Measurements from ENCODE around the gene ENTPD6.
"Not testable (repeated sequence)": the region's sequence is repeated elsewhere in the genome, so short reads cannot be mapped to it uniquely, and the experiment has no call there.

The ENTPD6 gene

GRCh38 chr20:25257130-25257529 is 61.6 kb downstream of the ENTPD6 start:
- DNase-seq (ENCODE audit: low spot score), result no peak

- no peak for DNase-seq (ENCODE audit: low spot score)
Measured at GRCh38 chr20:25257756-25258475, 62.4 kb downstream of the ENTPD6 start.

DNA sequence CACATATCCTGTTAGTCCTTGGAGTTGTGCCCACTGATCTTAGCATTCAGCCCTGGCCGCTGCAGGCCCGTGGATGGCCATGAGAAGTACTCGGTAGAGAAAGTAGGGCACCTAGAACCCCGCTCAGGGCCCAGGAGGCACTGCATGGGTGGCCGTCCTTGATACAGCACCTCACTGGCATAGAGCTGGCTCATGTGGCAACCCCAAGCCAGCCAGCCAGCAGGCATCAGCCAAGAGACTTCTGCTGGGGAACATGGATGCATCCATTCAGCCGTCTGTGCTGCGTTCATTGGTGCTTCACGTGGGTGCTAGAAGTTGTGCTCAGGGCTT is 62.9 kb downstream of the ENTPD6 start:
- DNase-seq (ENCODE audit: low spot score), result no peak

DNA sequence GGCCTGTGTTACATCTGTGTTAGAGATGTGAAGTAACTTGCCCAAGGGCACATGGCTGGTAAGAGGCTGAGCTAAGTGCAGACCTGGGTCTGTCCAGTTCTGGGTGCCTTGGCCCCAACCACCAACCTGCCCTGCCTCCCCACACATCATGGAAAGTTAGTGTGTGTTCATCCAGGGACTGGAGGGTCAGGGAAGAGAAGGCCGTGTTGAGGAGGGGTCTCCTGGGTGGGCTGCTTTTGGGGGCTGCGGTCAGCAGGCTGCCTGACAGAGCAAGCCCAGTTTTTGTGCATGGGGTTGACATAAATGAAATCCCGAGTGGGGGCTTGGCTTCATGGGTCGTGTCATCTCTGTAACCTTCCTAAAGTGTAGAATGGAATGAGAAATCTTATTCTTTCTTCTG is 63.3 kb downstream of the ENTPD6 start:
- DNase-seq (ENCODE audit: low spot score), result no peak

- DNase-seq (ENCODE audit: low spot score), result no peak
Measured at GRCh38 chr20:25259358-25259757, 63.8 kb downstream of the ENTPD6 start.

- DNase-seq (ENCODE audit: low spot score), result no peak
Measured at GRCh38 chr20:25259788-25260254, 64.3 kb downstream of the ENTPD6 start.

DNA sequence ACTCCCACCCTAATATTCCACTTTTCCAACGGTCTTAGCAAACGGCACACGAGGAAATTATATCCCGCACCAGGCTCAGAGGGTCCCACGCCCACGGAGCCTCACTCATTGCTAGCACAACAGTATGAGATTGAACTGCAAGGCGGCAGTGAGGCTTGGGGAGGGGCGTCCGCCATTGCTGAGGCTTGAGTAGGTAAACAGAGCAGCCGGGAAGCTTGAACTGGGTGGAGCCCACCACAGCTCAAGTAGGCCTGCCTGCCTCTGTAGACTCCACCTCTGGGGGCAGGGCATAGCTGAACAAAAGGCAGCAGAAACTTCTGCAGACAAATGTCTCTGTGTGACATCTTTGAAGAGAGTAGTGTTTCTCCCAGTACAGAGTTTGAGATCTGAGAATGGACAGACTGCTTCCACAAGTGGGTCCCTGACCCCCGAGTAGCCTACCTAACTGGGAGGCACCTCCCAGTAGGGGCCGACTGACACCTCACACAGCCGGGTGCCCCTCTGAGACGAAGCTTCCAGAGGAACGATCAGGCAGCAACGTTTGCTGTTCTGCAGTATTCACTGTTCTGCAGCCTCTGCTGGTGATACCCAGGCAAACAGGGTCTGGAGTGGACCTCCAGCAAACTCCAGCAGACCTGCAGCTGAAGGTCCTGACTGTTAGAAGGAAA is 65.4 kb downstream of the ENTPD6 start:
- DNase-seq (ENCODE audit: low spot score), result not testable (repeated sequence)

GRCh38 chr20:25269057-25269832 is 73.7 kb downstream of the ENTPD6 start:
- no peak for DNase-seq (ENCODE audit: low spot score)

DNA sequence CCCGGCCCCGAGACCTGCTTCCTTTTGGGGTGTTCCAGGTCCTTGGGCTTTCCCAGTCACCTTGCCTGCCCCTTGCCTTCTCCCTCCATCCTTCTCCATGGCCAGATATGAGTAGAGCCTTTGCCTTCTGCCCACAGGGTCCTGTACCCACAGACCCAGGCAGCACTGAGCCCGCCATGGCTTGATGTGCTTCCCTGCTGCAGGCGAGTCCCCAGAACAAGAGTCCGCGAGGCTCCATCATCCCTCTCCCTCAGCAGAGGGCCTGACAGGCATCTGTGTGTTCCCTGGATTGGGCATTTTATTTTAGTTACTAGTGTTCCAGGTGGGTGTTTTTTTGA is 74.3 kb downstream of the ENTPD6 start:
- no peak for DNase-seq (ENCODE audit: low spot score)

- no peak for DNase-seq (ENCODE audit: low spot score)
Measured at GRCh38 chr20:25270829-25271251, 75.3 kb downstream of the ENTPD6 start.

DNA sequence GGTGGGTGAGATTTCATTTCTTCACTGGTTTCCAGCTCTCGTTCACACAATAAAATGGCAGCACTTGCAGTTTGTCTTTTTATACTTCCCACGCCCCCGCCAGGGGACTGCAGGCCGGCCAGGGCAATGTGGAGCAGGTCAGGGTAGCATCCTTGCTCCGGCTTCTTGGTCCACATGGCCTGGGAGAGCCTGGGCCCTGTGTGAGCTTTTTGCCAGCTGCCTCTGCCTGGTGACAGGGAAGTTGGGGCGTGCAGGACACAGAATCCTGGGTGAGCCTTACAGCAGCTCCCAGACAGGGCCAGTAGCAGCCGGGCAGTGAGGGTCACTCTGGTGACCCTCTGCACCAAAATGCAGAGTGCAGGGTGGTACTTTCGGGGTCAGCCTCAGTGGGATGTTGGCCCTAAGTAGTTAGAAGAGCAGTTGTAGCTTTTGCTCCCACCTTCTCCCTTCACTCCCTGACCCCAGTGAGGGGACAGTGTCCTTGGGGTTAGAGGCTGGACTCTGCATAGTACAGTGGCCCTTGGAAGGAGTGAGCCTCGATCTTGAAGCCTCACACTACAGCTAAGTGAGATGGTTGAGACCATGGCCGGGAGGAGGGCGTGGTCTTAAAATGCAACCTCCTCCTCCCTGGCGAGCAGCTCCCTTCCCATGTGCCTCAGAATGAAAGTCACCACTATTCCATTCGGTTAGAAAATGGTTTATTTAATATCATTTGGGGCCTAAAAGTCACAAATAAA is 76.1 kb downstream of the ENTPD6 start:
- no peak for DNase-seq (ENCODE audit: low spot score)

GRCh38 chr20:25272223-25273000 is 76.9 kb downstream of the ENTPD6 start:
- no peak for DNase-seq (ENCODE audit: low spot score)

GRCh38 chr20:25273046-25273445 is 77.5 kb downstream of the ENTPD6 start:
- DNase-seq (ENCODE audit: low spot score), result no peak

DNA sequence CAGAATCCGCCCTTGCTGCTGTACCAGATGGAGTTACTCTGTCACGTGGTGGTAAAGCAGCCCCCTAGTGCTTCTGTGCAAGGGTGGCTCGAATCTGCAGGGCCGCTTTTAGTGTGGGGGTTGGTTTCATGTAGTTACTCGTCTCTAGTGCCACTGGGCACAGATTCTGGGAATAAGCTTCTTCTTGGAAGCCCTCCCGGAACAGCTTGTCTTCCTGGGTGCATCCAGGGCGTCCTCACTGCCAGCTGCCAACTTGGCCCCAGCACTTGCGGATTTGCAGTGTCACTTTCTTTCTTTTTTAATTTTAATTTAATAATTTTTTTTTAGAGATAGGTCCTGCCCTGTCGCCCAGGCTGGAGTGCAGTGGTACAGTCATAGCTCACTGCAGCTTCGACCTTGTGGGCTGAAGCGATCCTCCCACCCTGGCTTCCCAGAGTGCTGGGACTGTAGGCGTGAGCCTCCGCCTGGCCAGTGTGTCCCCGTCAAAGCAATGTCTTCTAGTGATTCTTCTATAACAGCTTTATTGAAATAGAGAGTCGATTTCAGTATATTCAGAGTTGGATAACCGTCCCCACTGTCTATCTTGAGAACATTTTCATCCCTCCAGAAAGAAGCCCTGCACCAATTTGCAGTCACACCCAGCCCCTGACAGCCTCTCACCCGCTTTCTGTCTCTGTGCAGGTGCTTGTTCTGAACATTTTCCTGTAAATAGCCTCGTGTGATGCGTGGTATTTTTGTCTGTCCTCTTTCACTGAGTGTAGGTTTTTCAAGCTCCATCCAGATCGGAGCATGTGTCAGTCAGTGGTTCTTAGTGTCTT is 78.2 kb downstream of the ENTPD6 start:
- no peak for DNase-seq (ENCODE audit: low spot score)

DNA sequence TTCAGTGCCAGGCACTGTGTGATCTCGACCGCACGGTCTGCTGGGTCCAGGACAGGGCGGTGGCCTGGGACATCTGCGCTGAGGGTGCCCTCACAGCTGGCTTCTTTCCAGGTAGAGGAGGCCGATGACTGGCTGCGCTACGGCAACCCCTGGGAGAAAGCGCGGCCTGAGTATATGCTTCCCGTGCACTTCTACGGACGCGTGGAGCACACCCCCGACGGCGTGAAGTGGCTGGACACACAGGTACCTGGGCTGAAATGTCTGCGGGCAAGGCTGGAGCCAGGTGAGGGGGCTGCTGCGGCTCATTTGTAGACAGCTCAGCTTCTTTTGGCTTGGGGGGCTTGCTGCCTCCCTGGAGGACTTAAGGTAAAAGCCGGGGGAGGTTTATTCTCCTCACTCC is 79.0 kb downstream of the ENTPD6 start:
- DNase-seq (ENCODE audit: low spot score), result no peak

GRCh38 chr20:25274891-25275812 is 79.6 kb downstream of the ENTPD6 start:
- DNase-seq (ENCODE audit: low spot score), result no peak

GRCh38 chr20:25275813-25276532 is 80.5 kb downstream of the ENTPD6 start:
- no peak for DNase-seq (ENCODE audit: low spot score)

Data from kidney capillary endothelial cell (primary cell).